Spleen (tissue), 7 donors: ENCODE data around the gene CWC15.

Source experiments
- POLR2AphosphoS5 ChIP-seq, 3 donors: sonication (generic); formaldehyde crosslinking; IDR thresholded peaks; one replicate each; pipeline ENCODE4 v1.5.1; 2017; ENCODE audit warnings: antibody characterized with exemption in 3 of 3
- TF ChIP-seq, protein P1 (sequence below), 11 experiments: fragments of 200-600 bp in 7 of 11; fragments of 450-650 bp in 4 of 11; sonication (generic) in 4 of 11; IDR thresholded peaks in 8 of 11; conservative IDR thresholded peaks in 3 of 11; 1 replicate in 7 of 11; 2 replicates in 4 of 11; pipeline versions ENCODE4 v1.4.0 to v1.8.0; 2016 to 2021; ENCODE audit warnings: antibody characterized with exemption in 11 of 11, inconsistent platforms in 4 of 11, mild to moderate bottlenecking in 1 of 11
- donor health status: DM: no; HTN: no; CAD: no; lungs with moderate emphysema.
- donor health status: DM: no; HTN: no; CAD: no.
- donor health status: DM: no; HTN: no; CAD: no.

DNA sequence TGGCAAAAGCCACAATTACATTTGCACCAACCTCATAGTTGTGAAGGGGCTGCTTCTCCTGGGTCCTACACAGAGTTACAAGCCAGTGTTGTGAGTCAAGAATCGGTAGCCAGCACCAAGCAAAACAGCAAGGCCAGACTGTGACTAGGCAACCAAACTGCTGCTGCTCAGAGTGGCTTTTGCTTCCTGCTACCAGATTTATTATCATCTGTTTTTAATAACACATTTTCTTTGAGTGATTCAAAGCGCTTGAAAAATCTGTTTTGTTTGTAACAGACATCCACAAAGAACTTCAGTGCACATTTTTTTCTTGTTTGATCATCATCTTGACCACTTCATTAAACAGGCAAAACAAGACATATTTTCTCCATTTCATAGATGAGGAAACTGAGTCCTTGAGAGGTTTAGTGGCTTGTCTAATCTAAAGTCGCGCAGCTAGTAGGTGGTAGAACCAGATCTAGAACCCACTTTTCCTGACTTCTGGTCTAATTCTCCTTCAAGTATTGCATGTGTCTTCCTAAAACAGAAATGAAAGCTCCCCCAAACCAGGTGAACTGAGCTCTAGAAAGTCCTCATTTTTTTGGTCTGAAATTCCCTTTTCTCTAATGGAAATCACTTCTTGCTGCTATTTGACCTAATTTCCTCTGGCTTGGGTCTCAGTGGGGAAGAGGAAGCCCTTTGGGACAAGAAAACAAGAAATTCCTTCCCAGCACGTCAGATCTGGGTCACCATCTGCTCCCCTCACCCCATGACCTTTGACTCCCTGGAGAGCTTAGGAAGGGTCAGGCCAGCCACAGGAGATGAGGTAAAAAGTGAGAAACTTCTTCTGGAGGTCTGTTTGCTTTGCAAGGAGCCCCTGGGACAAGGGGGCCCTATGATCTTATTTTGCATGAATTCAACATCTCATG, 39.9 kb downstream of the CWC15 start:
- TF ChIP-seq, protein P1, sequence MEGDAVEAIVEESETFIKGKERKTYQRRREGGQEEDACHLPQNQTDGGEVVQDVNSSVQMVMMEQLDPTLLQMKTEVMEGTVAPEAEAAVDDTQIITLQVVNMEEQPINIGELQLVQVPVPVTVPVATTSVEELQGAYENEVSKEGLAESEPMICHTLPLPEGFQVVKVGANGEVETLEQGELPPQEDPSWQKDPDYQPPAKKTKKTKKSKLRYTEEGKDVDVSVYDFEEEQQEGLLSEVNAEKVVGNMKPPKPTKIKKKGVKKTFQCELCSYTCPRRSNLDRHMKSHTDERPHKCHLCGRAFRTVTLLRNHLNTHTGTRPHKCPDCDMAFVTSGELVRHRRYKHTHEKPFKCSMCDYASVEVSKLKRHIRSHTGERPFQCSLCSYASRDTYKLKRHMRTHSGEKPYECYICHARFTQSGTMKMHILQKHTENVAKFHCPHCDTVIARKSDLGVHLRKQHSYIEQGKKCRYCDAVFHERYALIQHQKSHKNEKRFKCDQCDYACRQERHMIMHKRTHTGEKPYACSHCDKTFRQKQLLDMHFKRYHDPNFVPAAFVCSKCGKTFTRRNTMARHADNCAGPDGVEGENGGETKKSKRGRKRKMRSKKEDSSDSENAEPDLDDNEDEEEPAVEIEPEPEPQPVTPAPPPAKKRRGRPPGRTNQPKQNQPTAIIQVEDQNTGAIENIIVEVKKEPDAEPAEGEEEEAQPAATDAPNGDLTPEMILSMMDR (IDR thresholded peaks at IDR 0.05 in 8 of 11, conservative IDR thresholded peaks at IDR 0.05 in 3 of 11): no peak
- no peak for TF ChIP-seq POLR2AphosphoS5 (IDR thresholded peaks at IDR 0.05)
